NOMO-1 treated with dmso at 0.1 percent for 144 hours (cell line): ENCODE measurements around the gene UNG.
A peak's percentile ranks its signal among the peaks of the same experiment; 100 is the strongest.

Experiments
- DNase-seq: peaks from one replicate; lab custom pipeline; 2025; ENCODE audit not compliant: unreplicated experiment; lab: John Stamatoyannopoulos, UW

The UNG gene

GRCh38 chr12:109088818-109089217, 8.6 kb upstream of the UNG start:
- DNase-seq: no peak

DNA sequence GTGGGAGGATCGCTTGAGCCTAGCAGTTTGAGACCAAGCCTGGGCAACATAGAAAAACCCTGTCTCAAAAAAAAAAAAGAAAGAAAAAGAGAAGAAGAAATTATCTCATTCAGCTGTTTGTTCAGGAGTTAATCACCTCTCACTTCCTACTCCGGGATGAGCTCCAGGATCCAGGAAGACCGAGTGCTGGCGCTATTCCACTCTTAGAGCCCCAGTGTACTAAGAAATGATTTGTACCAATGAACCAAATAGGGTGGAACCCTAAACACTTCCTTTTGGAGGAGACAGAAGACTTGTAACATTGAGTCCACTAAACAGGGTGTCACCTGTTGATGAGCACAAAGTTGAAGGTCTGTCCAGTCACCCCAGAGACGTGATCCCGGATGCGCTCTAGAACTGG, 7.7 kb upstream of the UNG start:
- no peak for DNase-seq

DNA sequence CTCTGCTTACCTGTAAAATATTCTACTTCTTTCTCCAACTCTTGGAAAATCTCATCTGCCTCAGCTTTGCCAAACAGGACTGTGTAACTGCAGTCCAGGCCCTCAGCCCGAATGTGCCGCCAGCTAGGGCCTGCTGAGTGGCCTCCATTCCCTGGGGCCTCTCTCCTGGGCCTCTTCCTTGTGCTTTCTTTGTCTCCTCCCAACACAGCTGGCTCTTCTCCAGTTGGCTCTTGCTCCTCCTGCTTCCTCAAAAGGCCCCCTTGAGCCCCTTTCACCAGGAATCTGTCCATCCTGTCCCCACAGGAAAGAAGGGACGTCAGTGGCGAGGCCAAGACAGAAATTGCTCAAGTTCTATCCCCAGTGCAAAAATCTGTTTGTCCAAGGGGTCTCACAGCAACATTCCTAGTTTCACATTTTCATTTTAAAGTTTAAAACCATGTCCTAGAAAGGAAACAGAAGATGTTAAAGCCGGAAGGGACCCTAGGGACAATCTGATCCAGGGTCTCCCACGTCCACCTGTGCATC, 4.8 kb upstream of the UNG start:
- no peak for DNase-seq

- DNase-seq: peak; percentile 84
Measured at GRCh38 chr12:109093022-109093918, 4.1 kb upstream of the UNG start, which contains the start of gene ALKBH2. Gene ALKBH2 (minus strand): TSS chr12:109093472. CDS start chr12:109092786, 686 bp downstream.

GRCh38 chr12:109097140-109097434, 310 bp upstream of the UNG start:
- no peak for DNase-seq

- DNase-seq: no peak
Measured at GRCh38 chr12:109098183-109098604, 797 bp downstream of the UNG start.

DNA sequence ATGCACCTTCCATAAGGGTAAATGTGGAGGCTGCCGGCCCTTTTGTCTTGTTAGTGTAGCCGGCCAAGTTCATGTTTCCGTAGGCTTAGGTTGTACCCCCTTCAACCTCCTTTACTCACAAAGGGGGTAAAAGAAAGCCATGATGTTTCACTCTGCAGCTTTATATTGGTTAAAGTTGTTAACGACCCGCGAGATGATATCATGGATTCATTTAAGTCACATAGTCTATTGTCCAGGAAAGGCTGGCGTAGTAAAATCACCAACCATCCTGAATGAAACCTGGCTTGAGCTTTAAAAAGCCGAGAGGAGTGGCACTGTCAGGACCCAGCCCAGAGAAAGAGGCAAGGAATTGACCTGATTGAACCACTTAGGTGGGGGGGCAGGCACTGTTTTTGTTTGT, 1.3 kb downstream of the UNG start:
- no peak for DNase-seq

DNA sequence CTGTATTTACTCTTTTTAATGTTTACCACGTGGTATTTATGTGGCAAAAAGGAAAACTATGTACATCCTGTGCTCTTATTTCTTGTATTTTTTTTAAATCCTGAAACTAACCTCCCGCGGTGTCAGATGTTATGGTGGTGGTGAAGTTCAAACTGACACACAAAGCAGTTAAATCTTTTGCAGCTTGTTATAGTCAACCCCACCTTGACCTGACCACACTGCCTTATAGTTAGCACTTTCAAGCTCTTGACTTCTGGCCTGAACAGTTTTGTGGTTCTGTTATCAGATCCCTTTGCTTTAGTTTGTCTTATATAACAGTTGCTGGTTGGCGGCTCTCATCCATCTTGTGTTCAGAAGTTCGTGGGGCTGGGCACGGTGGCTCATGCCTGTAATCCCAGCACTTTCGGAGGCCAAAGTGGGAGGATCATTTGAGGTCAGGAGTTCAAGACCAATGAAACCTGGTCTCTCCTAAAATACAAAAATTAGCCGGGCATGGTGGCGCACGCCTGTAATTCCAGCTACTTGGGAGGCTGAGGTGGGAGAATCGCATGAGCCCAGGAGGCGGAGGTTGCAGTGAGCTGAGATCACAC, 2.1 kb downstream of the UNG start:
- no peak for DNase-seq

DNA sequence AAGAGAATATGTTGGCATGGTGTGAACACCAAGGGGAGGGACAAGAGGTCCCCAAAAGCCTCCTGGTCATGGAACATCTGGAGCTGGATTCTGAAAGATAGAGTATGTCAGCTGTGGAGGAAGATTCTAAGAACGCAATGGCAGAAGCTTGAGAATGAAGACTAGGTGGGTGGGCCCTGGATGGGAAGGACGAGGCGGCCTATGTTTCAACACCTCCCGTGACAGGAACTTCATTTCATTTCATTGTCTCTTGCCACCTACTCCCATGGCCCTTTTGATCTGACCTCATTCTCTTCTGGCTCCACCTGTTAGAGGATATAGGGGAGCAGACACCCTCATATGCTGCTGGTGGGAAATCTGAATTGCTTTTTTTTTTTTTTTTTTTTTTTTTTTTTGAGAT, 3.3 kb downstream of the UNG start:
- DNase-seq: no peak

GRCh38 chr12:109102491-109102890, 5.1 kb downstream of the UNG start:
- no peak for DNase-seq

DNA sequence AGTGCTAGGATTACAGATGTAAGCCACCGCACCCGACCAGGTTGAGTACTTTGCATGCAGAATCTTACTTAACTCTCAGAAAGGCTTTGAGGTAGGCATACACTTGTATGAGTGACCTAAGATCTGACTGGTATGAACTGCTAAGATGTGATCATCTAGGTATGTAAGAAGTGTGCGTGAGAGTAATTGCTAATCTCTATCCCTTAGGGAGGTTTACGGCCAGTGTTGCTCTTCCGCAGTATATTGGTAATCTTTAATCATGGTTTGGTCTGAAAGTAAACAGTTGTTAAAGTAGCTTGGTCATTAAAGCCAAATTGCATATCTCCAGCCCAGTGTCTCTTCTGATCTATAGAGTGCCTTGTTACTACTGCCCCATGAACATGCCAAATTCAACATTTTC, 7.8 kb downstream of the UNG start:
- no peak for DNase-seq

GRCh38 chr12:109109746-109110350, 12.5 kb downstream of the UNG start:
- DNase-seq: no peak

GRCh38 chr12:109110988-109111495, 13.6 kb downstream of the UNG start:
- no peak for DNase-seq

DNA sequence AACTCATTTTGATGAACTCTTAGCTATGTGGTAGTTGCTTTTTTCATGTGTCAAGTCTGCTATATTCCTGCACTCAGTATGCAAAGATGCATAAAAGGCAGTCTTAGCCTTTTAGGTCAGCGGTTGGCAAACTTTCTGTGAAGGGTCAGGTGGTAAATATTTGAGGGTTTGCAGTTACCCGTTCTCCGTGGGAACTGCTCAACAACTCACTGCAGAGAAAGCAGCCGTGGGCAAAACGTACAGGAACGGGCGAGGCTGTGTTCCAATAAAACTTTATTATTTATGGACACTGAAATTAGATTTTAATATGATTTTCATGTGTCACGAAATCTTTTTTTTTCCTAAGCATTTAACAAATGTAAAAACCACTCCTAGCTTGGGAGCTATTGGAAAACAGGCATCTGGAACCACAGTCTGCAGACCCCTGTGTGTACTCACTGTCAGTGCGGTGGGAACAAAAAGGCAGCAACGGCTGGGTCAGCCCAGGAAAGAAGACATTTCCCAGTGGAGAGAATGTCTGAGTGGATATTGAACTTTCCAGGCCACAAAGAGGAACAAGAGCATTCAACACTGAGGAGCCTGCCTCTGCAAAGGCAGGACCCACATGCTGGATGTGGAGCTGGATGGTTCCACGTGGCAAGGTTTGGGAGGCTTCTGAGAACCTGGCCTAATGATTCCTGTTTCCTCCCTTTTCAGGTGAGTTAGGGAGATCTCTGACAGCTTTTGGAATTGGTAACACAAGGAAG, 15.5 kb downstream of the UNG start:
- no peak for DNase-seq

DNA sequence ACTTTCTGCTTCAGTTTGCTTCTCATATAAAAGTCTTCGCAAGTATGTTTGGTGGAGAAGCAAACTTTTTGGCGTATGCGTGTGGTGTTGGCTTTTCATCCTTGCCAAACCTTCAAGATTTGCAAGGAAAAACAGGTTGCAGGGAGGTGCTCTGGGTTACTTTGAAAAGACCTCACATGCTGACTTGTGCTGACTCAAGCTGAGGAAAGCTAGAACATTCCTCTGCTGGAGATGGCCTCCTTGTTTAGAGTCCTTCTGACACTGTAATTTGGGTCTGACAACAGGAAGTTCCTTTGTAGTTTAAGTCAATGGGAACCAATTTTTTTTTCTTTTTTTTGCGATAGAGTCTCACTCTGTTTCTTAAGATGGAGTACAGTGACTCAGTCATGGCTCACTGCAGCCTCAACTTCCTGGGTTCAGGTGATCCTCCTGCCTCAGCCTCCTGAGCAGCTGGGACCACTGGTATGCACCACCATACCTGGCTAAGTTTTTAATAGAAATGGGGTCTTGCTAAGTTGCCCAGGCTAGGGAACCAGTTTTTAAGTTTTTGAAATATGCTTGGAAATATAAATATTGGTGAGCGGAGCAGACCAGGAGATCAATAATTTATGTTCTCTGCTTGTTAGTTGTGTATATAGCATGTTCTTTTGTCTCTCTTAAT, 16.4 kb downstream of the UNG start:
- no peak for DNase-seq

GRCh38 chr12:109114644-109115043, 17.2 kb downstream of the UNG start:
- DNase-seq: no peak

DNA sequence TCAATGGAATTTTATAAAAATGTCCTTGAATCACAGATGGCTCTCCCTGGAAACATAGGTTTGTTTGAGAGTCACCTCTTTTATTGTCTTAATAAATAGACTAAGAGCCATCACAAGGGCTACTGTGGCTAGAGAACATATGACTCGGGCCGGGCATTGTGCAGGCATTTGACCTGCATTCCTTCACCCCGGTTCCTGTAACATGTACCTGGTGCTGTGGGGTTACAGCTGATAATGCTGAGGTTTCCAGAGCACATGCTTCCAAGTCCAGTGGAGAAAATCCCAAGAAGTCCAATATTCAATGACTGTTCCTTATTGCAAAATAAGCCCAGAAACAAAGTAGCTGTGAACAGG, 18.0 kb downstream of the UNG start:
- no peak for DNase-seq

DNA sequence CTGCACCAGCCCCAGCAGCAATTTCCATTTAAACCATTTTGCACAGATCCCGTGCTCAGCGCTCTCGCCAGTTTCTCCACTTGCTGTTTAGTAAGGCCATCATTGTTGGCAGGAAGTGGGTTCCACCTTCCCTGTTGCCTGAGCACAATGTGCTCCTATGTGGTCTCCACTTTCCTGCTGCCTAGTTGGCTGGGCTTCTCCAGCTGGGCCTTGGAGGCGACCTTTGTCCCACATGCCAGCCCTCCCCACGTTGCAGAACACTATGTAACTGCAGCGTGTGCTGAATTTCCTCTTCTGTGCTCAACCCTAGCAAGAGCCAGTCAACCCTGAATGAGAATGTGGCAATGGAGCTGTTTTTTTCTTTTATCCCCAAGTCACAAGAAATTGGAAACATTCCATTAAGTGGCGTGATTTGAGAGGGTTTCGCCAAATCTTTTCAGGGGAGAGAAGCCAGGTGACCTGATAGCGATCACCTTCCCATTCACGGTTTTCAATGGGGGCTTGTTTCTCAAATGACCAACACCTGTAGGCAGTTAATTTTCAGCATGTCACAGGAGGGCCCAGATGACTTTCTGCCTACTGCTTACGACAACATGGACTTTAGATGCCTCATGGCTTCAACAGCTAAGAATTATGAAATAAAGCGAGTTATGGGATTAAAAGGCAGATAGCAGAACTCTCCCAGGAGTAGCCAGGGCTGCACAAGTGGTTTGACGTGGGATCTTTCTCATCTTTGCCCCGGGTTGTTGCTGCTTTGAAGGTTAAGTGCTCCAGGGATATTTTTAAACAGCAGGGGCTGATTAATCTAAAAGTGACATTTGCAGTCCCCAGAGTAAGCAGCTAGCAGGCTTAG, 18.6 kb downstream of the UNG start, which contains the start of gene ACACB:
TSS of gene ACACB (plus strand) at position 830 of the 853 bp plus-strand sequence. CDS start 22,819 bp downstream, outside the sequence.
- peak; percentile 43 for DNase-seq

DNA sequence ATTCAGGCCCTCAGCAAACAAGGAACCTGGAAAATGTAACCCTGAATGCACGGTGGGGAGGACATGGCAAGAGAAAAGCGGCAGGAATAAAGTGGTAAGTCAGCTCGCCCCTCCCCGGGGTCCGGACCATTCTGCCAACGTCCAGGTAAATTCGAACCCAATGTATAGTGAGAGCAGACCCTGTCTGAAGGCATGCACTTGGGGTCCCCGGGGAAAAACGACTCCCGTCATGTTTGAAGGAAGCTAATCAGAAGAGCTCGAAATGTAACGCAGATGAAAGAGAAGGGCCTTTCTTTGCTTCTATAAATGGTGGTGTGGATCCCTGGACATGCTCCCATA, 19.2 kb downstream of the UNG start:
- no peak for DNase-seq

DNA sequence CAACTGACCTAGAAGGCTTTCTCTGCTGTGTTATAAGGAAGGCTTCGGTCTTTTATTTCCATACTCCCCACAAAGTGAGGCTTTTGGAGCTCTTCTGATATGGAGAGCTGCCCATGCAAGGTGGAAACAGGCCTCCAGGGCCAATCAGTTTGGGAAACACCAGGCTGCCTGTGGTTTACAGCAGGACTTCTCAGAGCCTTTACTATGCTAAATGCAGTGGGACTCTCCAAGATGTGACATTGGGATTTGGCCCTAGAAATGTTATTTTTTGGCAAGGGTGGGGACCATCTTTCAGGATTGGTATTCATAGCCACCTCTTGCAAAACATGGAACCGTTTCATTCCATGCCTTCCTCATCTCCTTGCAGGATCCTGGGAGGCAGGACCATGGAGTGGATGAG, 22.7 kb downstream of the UNG start:
- DNase-seq: no peak
